ENCODE data around the gene SLC44A5. TPM values are rescaled to one million over a fixed set of nuclear protein-coding genes. Genes with fewer than 3 reads are reported as not detected.

Gene SLC44A5
- polyA plus RNA-seq, 3 donors = not detected

GRCh38 chr1:75373542-75374159, 237.3 kb downstream of the SLC44A5 start:
- Histone ChIP-seq H3K4me2 (replicated peaks; ENCODE audit: extremely low read depth, low read length, poor library complexity, severe bottlenecking) (no peak overlapping the region), H3K9me3 (replicated peaks in 1 of 2; ENCODE audit: control insufficient read depth in 1 of 2, insufficient read depth in 1 of 2, low read length in 2 of 2) (no peaks in the 10 kb centered on the region), H3K9ac (ENCODE audit: insufficient read depth, low read length, poor library complexity, severe bottlenecking) (no peak overlapping the region), H3K4me3 (replicated peaks in 1 of 3; ENCODE audit: low read depth in 2 of 3, low read length in 3 of 3) (no peak overlapping the region), H2AFZ (ENCODE audit: insufficient read depth, low read depth, low read length, poor library complexity, severe bottlenecking) (no peak overlapping the region), H3K27ac (ENCODE audit: low read depth in 1 of 2, low read length in 2 of 2) (no peak overlapping the region), H3K27me3 (ENCODE audit: control insufficient read depth in 2 of 2, insufficient read depth in 2 of 2, low read length in 2 of 2) (no peaks in the 10 kb centered on the region), H4K20me1 (ENCODE audit: insufficient read depth, low read length) (no peaks in the 10 kb centered on the region), H3K79me2 (ENCODE audit: insufficient read depth, low read length) (no peaks in the 10 kb centered on the region), H3K36me3 (replicated peaks in 1 of 2; ENCODE audit: control insufficient read depth in 1 of 2, insufficient read depth in 2 of 2, low read length in 2 of 2) (no peaks in the 10 kb centered on the region), H3K4me1 (ENCODE audit: control insufficient read depth in 1 of 2, insufficient read depth in 2 of 2, low read length in 2 of 2) (no peaks in the 10 kb centered on the region)
- 76% methylated on average over 4 of the region's 5 CpGs for whole genome bisulfite sequencing (ENCODE audit: insufficient coverage)
- Mint-ChIP-seq H3K27me3 (ENCODE audit: low read depth in 3 of 3) (peaks cover 0 to 2% (median 2%) of the 10 kb centered on the region in 3 donors), H3K36me3 (no peaks in the 10 kb centered on the region), H3K4me1 (no peaks in the 10 kb centered on the region), H3K9me3 (peaks cover 2 to 23% (median 11%) of the 10 kb centered on the region in 7 donors), H3K27ac (no peak overlapping the region), H3K4me3 (no peak overlapping the region)
- TF ChIP-seq, protein P1, sequence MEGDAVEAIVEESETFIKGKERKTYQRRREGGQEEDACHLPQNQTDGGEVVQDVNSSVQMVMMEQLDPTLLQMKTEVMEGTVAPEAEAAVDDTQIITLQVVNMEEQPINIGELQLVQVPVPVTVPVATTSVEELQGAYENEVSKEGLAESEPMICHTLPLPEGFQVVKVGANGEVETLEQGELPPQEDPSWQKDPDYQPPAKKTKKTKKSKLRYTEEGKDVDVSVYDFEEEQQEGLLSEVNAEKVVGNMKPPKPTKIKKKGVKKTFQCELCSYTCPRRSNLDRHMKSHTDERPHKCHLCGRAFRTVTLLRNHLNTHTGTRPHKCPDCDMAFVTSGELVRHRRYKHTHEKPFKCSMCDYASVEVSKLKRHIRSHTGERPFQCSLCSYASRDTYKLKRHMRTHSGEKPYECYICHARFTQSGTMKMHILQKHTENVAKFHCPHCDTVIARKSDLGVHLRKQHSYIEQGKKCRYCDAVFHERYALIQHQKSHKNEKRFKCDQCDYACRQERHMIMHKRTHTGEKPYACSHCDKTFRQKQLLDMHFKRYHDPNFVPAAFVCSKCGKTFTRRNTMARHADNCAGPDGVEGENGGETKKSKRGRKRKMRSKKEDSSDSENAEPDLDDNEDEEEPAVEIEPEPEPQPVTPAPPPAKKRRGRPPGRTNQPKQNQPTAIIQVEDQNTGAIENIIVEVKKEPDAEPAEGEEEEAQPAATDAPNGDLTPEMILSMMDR (IDR thresholded peaks at IDR 0.05) = no peak
- intact Hi-C loops (cut with micrococcal nuclease) = no loop called here
- DNase-seq = no peak

- H3K9ac ChIP-seq (ENCODE audit: insufficient read depth, low read length, poor library complexity, severe bottlenecking) = no peak overlapping the region
- TF ChIP-seq, protein P1 (IDR thresholded peaks at IDR 0.05) = no peak
- Mint-ChIP-seq H3K4me1 (no peaks in the 10 kb centered on the region), H3K36me3 (no peaks in the 10 kb centered on the region), H3K27ac (no peak overlapping the region), H3K4me3 (no peak overlapping the region), H3K9me3 (peaks cover 0 to 30% (median 12%) of the 10 kb centered on the region in 7 donors), H3K27me3 (ENCODE audit: low read depth in 3 of 3) (peaks cover 0 to 2% (median 0%) of the 10 kb centered on the region in 3 donors)
- no CpG with 5 or more reads among the region's 1 CpG for WGBS (ENCODE audit: insufficient coverage)
- no peaks in the 10 kb centered on the region for H3K79me2 ChIP-seq (ENCODE audit: insufficient read depth, low read length)
- no peaks in the 10 kb centered on the region for H4K20me1 ChIP-seq (ENCODE audit: insufficient read depth, low read length)
- no peak overlapping the region for H3K4me3 ChIP-seq (replicated peaks in 1 of 3; ENCODE audit: low read depth in 2 of 3, low read length in 3 of 3)
- no peak overlapping the region for H3K27ac ChIP-seq (ENCODE audit: low read depth in 1 of 2, low read length in 2 of 2)
- H3K36me3 ChIP-seq (replicated peaks in 1 of 2; ENCODE audit: control insufficient read depth in 1 of 2, insufficient read depth in 2 of 2, low read length in 2 of 2) = no peaks in the 10 kb centered on the region
- peaks cover 8 to 13% of the 10 kb centered on the region in 2 donors for H3K9me3 ChIP-seq (replicated peaks in 1 of 2; ENCODE audit: control insufficient read depth in 1 of 2, insufficient read depth in 1 of 2, low read length in 2 of 2)
- H3K4me2 ChIP-seq (replicated peaks; ENCODE audit: extremely low read depth, low read length, poor library complexity, severe bottlenecking) = no peak overlapping the region
- DNase-seq = no peak
- intact Hi-C loops (cut with micrococcal nuclease) = no loop called here
- no peaks in the 10 kb centered on the region for H3K4me1 ChIP-seq (ENCODE audit: control insufficient read depth in 1 of 2, insufficient read depth in 2 of 2, low read length in 2 of 2)
- no peaks in the 10 kb centered on the region for H3K27me3 ChIP-seq (ENCODE audit: control insufficient read depth in 2 of 2, insufficient read depth in 2 of 2, low read length in 2 of 2)
- no peak overlapping the region for H2AFZ ChIP-seq (ENCODE audit: insufficient read depth, low read depth, low read length, poor library complexity, severe bottlenecking)
Measured at GRCh38 chr1:75366595-75366994, 244.3 kb downstream of the SLC44A5 start.
